Fibroblast of lung (primary cell): Measurements from ENCODE around the gene NHS. TPM values are rescaled to one million over a fixed set of nuclear protein-coding genes. Genes with fewer than 3 reads are reported as not detected.

Experiments used
- DNase-seq, 2 donors: peaks; one replicate each; pipeline versions ENCODE4 v3.0.0 to v3.0.0-alpha.2; 2010; ENCODE audit warnings: low read depth in 2 of 2
- H2AFZ ChIP-seq: 2 replicates; pipeline ENCODE4 v1.5.1; 2012; ENCODE audit warnings: low read length, control low read depth, inconsistent platforms
- H3K27ac ChIP-seq: 2 replicates; pipeline ENCODE4 v1.5.1; 2011; ENCODE audit warnings: low read length, control low read depth; ENCODE audit not compliant: insufficient read depth
- H3K27me3 ChIP-seq: 2 replicates; pipeline ENCODE4 v1.5.1; 2011; ENCODE audit warnings: mild to moderate bottlenecking, low read length; ENCODE audit not compliant: control insufficient read depth, insufficient read depth
- H3K36me3 ChIP-seq: 2 replicates; pipeline ENCODE4 v1.5.1; 2011; ENCODE audit warnings: low read length; ENCODE audit not compliant: control insufficient read depth, insufficient read depth
- H3K4me1 ChIP-seq: 2 replicates; pipeline ENCODE4 v1.5.1; 2011; ENCODE audit warnings: low read length; ENCODE audit not compliant: control insufficient read depth, insufficient read depth; ENCODE audit errors: extremely low read depth
- H3K4me2 ChIP-seq: 2 replicates; pipeline ENCODE4 v1.5.1; 2011; ENCODE audit warnings: low read length, control low read depth; ENCODE audit not compliant: insufficient read depth; ENCODE audit errors: extremely low read depth
- H3K4me3 ChIP-seq, 4 experiments: fragments of 200-600 bp in 1 of 4; sonication (generic) in 1 of 4; replicated peaks in 1 of 4; 2 replicates each; pipeline ENCODE4 v1.5.1; 2011 to 2016; ENCODE audit warnings: low read length in 4 of 4, low read depth in 3 of 4, mild to moderate bottlenecking in 3 of 4, control low read depth in 2 of 4, inconsistent platforms in 1 of 4, mixed read lengths in 1 of 4; ENCODE audit not compliant: insufficient read depth in 1 of 4; ENCODE audit errors: control extremely low read depth in 1 of 4
- H3K79me2 ChIP-seq: 2 replicates; pipeline ENCODE4 v1.5.1; 2012; ENCODE audit warnings: mild to moderate bottlenecking, low read length, inconsistent platforms; ENCODE audit not compliant: control insufficient read depth, insufficient read depth
- H3K9ac ChIP-seq: 2 replicates; pipeline ENCODE4 v1.5.1; 2011; ENCODE audit warnings: mild to moderate bottlenecking, low read length, control low read depth; ENCODE audit not compliant: insufficient read depth
- H3K9me3 ChIP-seq: 2 replicates; pipeline ENCODE4 v1.5.1; 2012; ENCODE audit warnings: low read depth, low read length; ENCODE audit not compliant: control insufficient read depth, insufficient read depth
- H4K20me1 ChIP-seq: 2 replicates; pipeline ENCODE4 v1.5.1; 2011; ENCODE audit warnings: low read length; ENCODE audit not compliant: control insufficient read depth, insufficient read depth; ENCODE audit errors: extremely low read depth
- EZH2 ChIP-seq: IDR thresholded peaks from 2 replicates; pipeline ENCODE4 v1.5.1; 2012; ENCODE audit warnings: low read length, control low read depth, mild to moderate bottlenecking; ENCODE audit errors: missing control alignments
- polyA plus RNA-seq, 2 donors: library from polyadenylated mRNA; depleted of rRNA in 1 of 2; stranded (reverse) in 1 of 2; unstranded in 1 of 2; fragments of >200 nt; gene quantifications; 2 replicates each; pipeline ENCODE4 v1.2.1, GENCODE V29; 2011 to 2012; ENCODE audit warnings: missing spikeins in 1 of 2
- total RNA-seq: library from RNA; depleted of rRNA; stranded (reverse); fragments of >200 nt; gene quantifications from 2 replicates; pipeline ENCODE4 v1.2.1, GENCODE V29; 2014
- TF ChIP-seq, protein P1 (sequence below), 2 donors: IDR thresholded peaks in 1 of 2; conservative IDR thresholded peaks in 1 of 2; 1 replicate in 1 of 2; 2 replicates in 1 of 2; pipeline ENCODE4 v1.5.1; 2011 to 2012; ENCODE audit warnings: low read length in 2 of 2, control low read depth in 1 of 2, inconsistent platforms in 1 of 2, low read depth in 1 of 2, mild to moderate bottlenecking in 1 of 2

Gene NHS
- total and polyA plus RNA-seq, 2 donors (not counting 1 experiment from before 2014, with no cell fraction given): 1.4 to 3.8 TPM

DNA sequence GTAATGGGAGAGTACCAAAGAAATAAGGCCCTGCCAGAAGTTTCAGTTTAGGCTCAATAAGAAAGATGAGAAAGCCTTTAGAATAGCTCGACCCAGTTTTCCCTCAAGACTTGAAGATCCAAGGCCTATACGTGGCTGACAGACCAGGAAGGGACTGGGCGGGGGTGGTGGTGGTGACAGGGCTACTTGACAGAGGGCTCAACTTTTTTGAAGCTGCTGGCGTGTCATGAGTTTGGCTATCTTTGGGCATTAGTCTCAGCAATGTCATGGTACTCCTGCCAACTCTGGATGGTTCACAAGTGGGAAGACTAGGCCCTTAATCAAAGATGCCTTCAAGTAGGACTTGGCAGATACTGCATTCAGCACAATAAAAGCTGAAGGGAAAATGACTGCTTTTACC, 262.2 kb downstream of the NHS start:
- H2AFZ ChIP-seq: no peak overlapping the region
- DNase-seq: no peak

DNA sequence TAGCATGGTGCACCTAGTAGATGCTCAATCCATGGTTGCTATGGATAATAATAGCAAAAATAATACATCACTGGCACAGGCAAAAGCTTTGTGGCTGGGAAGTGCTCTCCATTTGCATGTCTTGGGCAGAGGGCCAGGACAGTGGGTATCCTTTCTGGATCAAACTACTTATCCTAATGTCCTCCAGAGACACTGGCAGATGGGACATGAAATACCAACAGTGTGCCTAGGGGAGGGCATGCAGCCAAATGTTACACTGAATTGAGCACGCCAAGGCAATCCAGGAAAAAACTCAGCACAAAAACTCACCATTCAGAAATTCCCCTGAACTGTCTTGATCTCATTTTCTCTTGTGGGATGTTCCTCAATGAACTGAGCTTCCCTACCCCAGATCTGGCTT, 263.7 kb downstream of the NHS start:
- no peaks in the 10 kb centered on the region for H3K27me3 ChIP-seq
- H3K9ac ChIP-seq: no peak overlapping the region
- DNase-seq: no peak
- H3K4me1 ChIP-seq: no peaks in the 10 kb centered on the region
- H3K36me3 ChIP-seq: no peaks in the 10 kb centered on the region
- TF ChIP-seq, protein P1, sequence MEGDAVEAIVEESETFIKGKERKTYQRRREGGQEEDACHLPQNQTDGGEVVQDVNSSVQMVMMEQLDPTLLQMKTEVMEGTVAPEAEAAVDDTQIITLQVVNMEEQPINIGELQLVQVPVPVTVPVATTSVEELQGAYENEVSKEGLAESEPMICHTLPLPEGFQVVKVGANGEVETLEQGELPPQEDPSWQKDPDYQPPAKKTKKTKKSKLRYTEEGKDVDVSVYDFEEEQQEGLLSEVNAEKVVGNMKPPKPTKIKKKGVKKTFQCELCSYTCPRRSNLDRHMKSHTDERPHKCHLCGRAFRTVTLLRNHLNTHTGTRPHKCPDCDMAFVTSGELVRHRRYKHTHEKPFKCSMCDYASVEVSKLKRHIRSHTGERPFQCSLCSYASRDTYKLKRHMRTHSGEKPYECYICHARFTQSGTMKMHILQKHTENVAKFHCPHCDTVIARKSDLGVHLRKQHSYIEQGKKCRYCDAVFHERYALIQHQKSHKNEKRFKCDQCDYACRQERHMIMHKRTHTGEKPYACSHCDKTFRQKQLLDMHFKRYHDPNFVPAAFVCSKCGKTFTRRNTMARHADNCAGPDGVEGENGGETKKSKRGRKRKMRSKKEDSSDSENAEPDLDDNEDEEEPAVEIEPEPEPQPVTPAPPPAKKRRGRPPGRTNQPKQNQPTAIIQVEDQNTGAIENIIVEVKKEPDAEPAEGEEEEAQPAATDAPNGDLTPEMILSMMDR (conservative IDR thresholded peaks at IDR 0.05 in 1 of 2, IDR thresholded peaks at IDR 0.05 in 1 of 2; ENCODE audit: low read depth in 1 of 2, low read length in 2 of 2): no peak
- TF ChIP-seq EZH2: no peak
- no peak overlapping the region for H3K27ac ChIP-seq
- H4K20me1 ChIP-seq: no peaks in the 10 kb centered on the region
- no peak overlapping the region for H3K4me2 ChIP-seq
- H3K9me3 ChIP-seq: no peaks in the 10 kb centered on the region
- no peaks in the 10 kb centered on the region for H3K79me2 ChIP-seq
- H3K4me3 ChIP-seq: no peak overlapping the region
- H2AFZ ChIP-seq: no peak overlapping the region

More for the DNA sequence above, 262.2 kb downstream of the NHS start:
- no peaks in the 10 kb centered on the region for H3K79me2 ChIP-seq
- no peaks in the 10 kb centered on the region for H3K36me3 ChIP-seq
- H4K20me1 ChIP-seq: no peaks in the 10 kb centered on the region
- no peaks in the 10 kb centered on the region for H3K9me3 ChIP-seq
- no peak for TF ChIP-seq EZH2
- TF ChIP-seq, protein P1 (conservative IDR thresholded peaks at IDR 0.05 in 1 of 2, IDR thresholded peaks at IDR 0.05 in 1 of 2; ENCODE audit: low read depth in 1 of 2, low read length in 2 of 2): no peak
- H3K27ac ChIP-seq: no peak overlapping the region
- no peaks in the 10 kb centered on the region for H3K4me1 ChIP-seq
- no peaks in the 10 kb centered on the region for H3K27me3 ChIP-seq
- H3K4me2 ChIP-seq: no peak overlapping the region
- no peak overlapping the region for H3K9ac ChIP-seq
- no peak overlapping the region for H3K4me3 ChIP-seq

DNA sequence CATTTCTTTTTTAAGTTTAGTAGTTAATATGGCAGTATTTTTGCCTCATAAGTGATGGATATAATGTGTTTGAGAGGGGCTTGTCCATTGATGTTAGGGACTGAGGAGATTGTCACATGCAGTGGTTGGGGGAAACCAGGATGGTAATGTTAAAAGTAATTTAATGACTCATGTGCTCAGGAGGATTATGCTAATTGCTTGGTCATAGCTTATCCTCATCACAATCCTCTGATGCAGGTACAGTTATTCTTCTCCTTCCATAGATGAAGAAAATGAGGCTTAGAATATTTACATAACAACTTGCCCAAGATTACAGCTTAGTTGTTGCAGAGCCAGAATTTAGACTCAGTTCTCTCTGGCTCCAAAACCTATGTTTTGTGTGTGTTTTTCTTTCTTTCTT, 267.9 kb downstream of the NHS start:
- H3K27me3 ChIP-seq: no peaks in the 10 kb centered on the region
- no peak overlapping the region for H3K4me2 ChIP-seq
- TF ChIP-seq, protein P1 (conservative IDR thresholded peaks at IDR 0.05 in 1 of 2, IDR thresholded peaks at IDR 0.05 in 1 of 2; ENCODE audit: low read depth in 1 of 2, low read length in 2 of 2): no peak
- no peak for TF ChIP-seq EZH2
- H4K20me1 ChIP-seq: no peaks in the 10 kb centered on the region
- H3K4me1 ChIP-seq: no peaks in the 10 kb centered on the region
- no peaks in the 10 kb centered on the region for H3K9me3 ChIP-seq
- H3K4me3 ChIP-seq: no peak overlapping the region
- H3K9ac ChIP-seq: no peak overlapping the region
- no peak for DNase-seq
- no peak overlapping the region for H3K27ac ChIP-seq
- no peak overlapping the region for H2AFZ ChIP-seq
- no peaks in the 10 kb centered on the region for H3K36me3 ChIP-seq
- H3K79me2 ChIP-seq: no peaks in the 10 kb centered on the region
